ENCODE results near the gene BIVM.
A peak's percentile ranks its signal among the peaks of the same experiment; 100 is the strongest.

Gene BIVM

GRCh38 chr13:102836471-102836870, 37.6 kb downstream of the BIVM start:
- no peaks in the 10 kb centered on the region for H3K9me3 ChIP-seq (ENCODE audit: control insufficient read depth in 2 of 2, low read length in 2 of 2)
- H3K4me3 ChIP-seq (ENCODE audit: low read length in 2 of 2) = no peak overlapping the region
- no peak overlapping the region for H3K9ac ChIP-seq (ENCODE audit: low read depth in 1 of 2, low read length in 2 of 2)
- H3K27me3 ChIP-seq (ENCODE audit: control insufficient read depth in 2 of 2, insufficient read depth in 2 of 2, low read length in 2 of 2) = no peaks in the 10 kb centered on the region
- H3K36me3 ChIP-seq (ENCODE audit: control insufficient read depth in 2 of 2, insufficient read depth in 2 of 2, low read length in 2 of 2) = peaks cover 3 to 9% of the 10 kb centered on the region in 2 donors
- H3K27ac ChIP-seq (ENCODE audit: low read depth in 2 of 2, low read length in 2 of 2) = no peak overlapping the region
- H3K4me1 ChIP-seq (ENCODE audit: control insufficient read depth in 2 of 2, insufficient read depth in 2 of 2, low read length in 2 of 2) = no peaks in the 10 kb centered on the region

GRCh38 chr13:102838273-102838672, 39.4 kb downstream of the BIVM start:
- no peaks in the 10 kb centered on the region for H3K27me3 ChIP-seq (ENCODE audit: control insufficient read depth in 2 of 2, insufficient read depth in 2 of 2, low read length in 2 of 2)
- no peak overlapping the region for H3K4me3 ChIP-seq (ENCODE audit: low read length in 2 of 2)
- H3K4me1 ChIP-seq (ENCODE audit: control insufficient read depth in 2 of 2, insufficient read depth in 2 of 2, low read length in 2 of 2) = no peaks in the 10 kb centered on the region
- no peaks in the 10 kb centered on the region for H3K9me3 ChIP-seq (ENCODE audit: control insufficient read depth in 2 of 2, low read length in 2 of 2)
- H3K27ac ChIP-seq (ENCODE audit: low read depth in 2 of 2, low read length in 2 of 2) = no peak overlapping the region
- H3K36me3 ChIP-seq (ENCODE audit: control insufficient read depth in 2 of 2, insufficient read depth in 2 of 2, low read length in 2 of 2) = peaks cover 3 to 6% of the 10 kb centered on the region in 2 donors
- no peak overlapping the region for H3K9ac ChIP-seq (ENCODE audit: low read depth in 1 of 2, low read length in 2 of 2)

- Histone ChIP-seq H3K9ac (ENCODE audit: low read depth in 1 of 2, low read length in 2 of 2) (no peak overlapping the region), H3K4me1 (ENCODE audit: control insufficient read depth in 2 of 2, insufficient read depth in 2 of 2, low read length in 2 of 2) (no peaks in the 10 kb centered on the region), H3K27ac (ENCODE audit: low read depth in 2 of 2, low read length in 2 of 2) (no peak overlapping the region), H3K27me3 (ENCODE audit: control insufficient read depth in 2 of 2, insufficient read depth in 2 of 2, low read length in 2 of 2) (no peaks in the 10 kb centered on the region), H3K9me3 (ENCODE audit: control insufficient read depth in 2 of 2, low read length in 2 of 2) (no peaks in the 10 kb centered on the region), H3K4me3 (ENCODE audit: low read length in 2 of 2) (no peak overlapping the region), H3K36me3 (ENCODE audit: control insufficient read depth in 2 of 2, insufficient read depth in 2 of 2, low read length in 2 of 2) (peaks cover 3 to 6% of the 10 kb centered on the region in 2 donors)
Observed at GRCh38 chr13:102838982-102839381, 40.1 kb downstream of the BIVM start.

GRCh38 chr13:102839462-102839861, 40.5 kb downstream of the BIVM start:
- no peaks in the 10 kb centered on the region for H3K9me3 ChIP-seq (ENCODE audit: control insufficient read depth in 2 of 2, low read length in 2 of 2)
- H3K27ac ChIP-seq (ENCODE audit: low read depth in 2 of 2, low read length in 2 of 2) = no peak overlapping the region
- H3K27me3 ChIP-seq (ENCODE audit: control insufficient read depth in 2 of 2, insufficient read depth in 2 of 2, low read length in 2 of 2) = no peaks in the 10 kb centered on the region
- H3K4me3 ChIP-seq (ENCODE audit: low read length in 2 of 2) = no peak overlapping the region
- H3K36me3 ChIP-seq (ENCODE audit: control insufficient read depth in 2 of 2, insufficient read depth in 2 of 2, low read length in 2 of 2) = peaks cover 3 to 6% of the 10 kb centered on the region in 2 donors
- H3K9ac ChIP-seq (ENCODE audit: low read depth in 1 of 2, low read length in 2 of 2) = no peak overlapping the region
- no peaks in the 10 kb centered on the region for H3K4me1 ChIP-seq (ENCODE audit: control insufficient read depth in 2 of 2, insufficient read depth in 2 of 2, low read length in 2 of 2)

GRCh38 chr13:102845289-102845629, 46.3 kb downstream of the BIVM start:
- Histone ChIP-seq H3K4me1 (ENCODE audit: control insufficient read depth in 2 of 2, insufficient read depth in 2 of 2, low read length in 2 of 2) (peaks cover 17% of the 10 kb centered on the region in 2 donors), H3K27me3 (ENCODE audit: control insufficient read depth in 2 of 2, insufficient read depth in 2 of 2, low read length in 2 of 2) (no peaks in the 10 kb centered on the region), H3K36me3 (ENCODE audit: control insufficient read depth in 2 of 2, insufficient read depth in 2 of 2, low read length in 2 of 2) (peaks cover 5 to 8% of the 10 kb centered on the region in 2 donors), H3K27ac (ENCODE audit: low read depth in 2 of 2, low read length in 2 of 2) (peak overlapping the region; percentile 99), H3K4me3 (ENCODE audit: low read length in 2 of 2) (peak overlapping the region; percentile 97 to 99), H3K9me3 (ENCODE audit: control insufficient read depth in 2 of 2, low read length in 2 of 2) (no peaks in the 10 kb centered on the region), H3K9ac (ENCODE audit: low read depth in 1 of 2, low read length in 2 of 2) (peak overlapping the region; percentile 94 to 99)

- Histone ChIP-seq H3K36me3 (ENCODE audit: control insufficient read depth in 2 of 2, insufficient read depth in 2 of 2, low read length in 2 of 2) (peaks cover 8% of the 10 kb centered on the region in 2 donors), H3K4me1 (ENCODE audit: control insufficient read depth in 2 of 2, insufficient read depth in 2 of 2, low read length in 2 of 2) (peaks cover 17% of the 10 kb centered on the region in 2 donors), H3K9me3 (ENCODE audit: control insufficient read depth in 2 of 2, low read length in 2 of 2) (no peaks in the 10 kb centered on the region), H3K9ac (ENCODE audit: low read depth in 1 of 2, low read length in 2 of 2) (peak within 1 kb of the TSS; percentile 94 to 99), H3K27ac (ENCODE audit: low read depth in 2 of 2, low read length in 2 of 2) (peak within 1 kb of the TSS; percentile 99), H3K4me3 (ENCODE audit: low read length in 2 of 2) (peak within 1 kb of the TSS; percentile 97 to 99), H3K27me3 (ENCODE audit: control insufficient read depth in 2 of 2, insufficient read depth in 2 of 2, low read length in 2 of 2) (no peaks in the 10 kb centered on the region)
Observed at GRCh38 chr13:102845630-102846260, 46.8 kb downstream of the BIVM start, which contains the start of gene ERCC5. Gene ERCC5, plus strand, starts transcription at chr13:102846032. Its CDS starts 235 bp downstream, at chr13:102846267.

- Histone ChIP-seq H3K36me3 (ENCODE audit: control insufficient read depth in 2 of 2, insufficient read depth in 2 of 2, low read length in 2 of 2) (peaks cover 8% of the 10 kb centered on the region in 2 donors), H3K27ac (ENCODE audit: low read depth in 2 of 2, low read length in 2 of 2) (peak overlapping the region; percentile 99), H3K4me3 (ENCODE audit: low read length in 2 of 2) (peak overlapping the region; percentile 97 to 99), H3K27me3 (ENCODE audit: control insufficient read depth in 2 of 2, insufficient read depth in 2 of 2, low read length in 2 of 2) (no peaks in the 10 kb centered on the region), H3K9ac (ENCODE audit: low read depth in 1 of 2, low read length in 2 of 2) (peak overlapping the region; percentile 94 to 99), H3K4me1 (ENCODE audit: control insufficient read depth in 2 of 2, insufficient read depth in 2 of 2, low read length in 2 of 2) (peaks cover 17% of the 10 kb centered on the region in 2 donors), H3K9me3 (ENCODE audit: control insufficient read depth in 2 of 2, low read length in 2 of 2) (no peaks in the 10 kb centered on the region)
Observed at GRCh38 chr13:102846261-102847015, 47.5 kb downstream of the BIVM start.

GRCh38 chr13:102847272-102848234, 48.6 kb downstream of the BIVM start:
- Histone ChIP-seq H3K36me3 (ENCODE audit: control insufficient read depth in 2 of 2, insufficient read depth in 2 of 2, low read length in 2 of 2) (peaks cover 10 to 11% of the 10 kb centered on the region in 2 donors), H3K9me3 (ENCODE audit: control insufficient read depth in 2 of 2, low read length in 2 of 2) (no peaks in the 10 kb centered on the region), H3K27ac (ENCODE audit: low read depth in 2 of 2, low read length in 2 of 2) (peak overlapping the region; percentile 99), H3K4me3 (ENCODE audit: low read length in 2 of 2) (peak overlapping the region; percentile 97 to 99), H3K27me3 (ENCODE audit: control insufficient read depth in 2 of 2, insufficient read depth in 2 of 2, low read length in 2 of 2) (no peaks in the 10 kb centered on the region), H3K9ac (ENCODE audit: low read depth in 1 of 2, low read length in 2 of 2) (peak overlapping the region; percentile 94 to 99), H3K4me1 (ENCODE audit: control insufficient read depth in 2 of 2, insufficient read depth in 2 of 2, low read length in 2 of 2) (peaks cover 17% of the 10 kb centered on the region in 2 donors)

GRCh38 chr13:102848956-102849355, 50.0 kb downstream of the BIVM start:
- peaks cover 18 to 22% of the 10 kb centered on the region in 2 donors for H3K36me3 ChIP-seq (ENCODE audit: control insufficient read depth in 2 of 2, insufficient read depth in 2 of 2, low read length in 2 of 2)
- H3K27me3 ChIP-seq (ENCODE audit: control insufficient read depth in 2 of 2, insufficient read depth in 2 of 2, low read length in 2 of 2) = no peaks in the 10 kb centered on the region
- H3K4me1 ChIP-seq (ENCODE audit: control insufficient read depth in 2 of 2, insufficient read depth in 2 of 2, low read length in 2 of 2) = peaks cover 17% of the 10 kb centered on the region in 2 donors
- H3K27ac ChIP-seq (ENCODE audit: low read depth in 2 of 2, low read length in 2 of 2) = no peak overlapping the region
- H3K9me3 ChIP-seq (ENCODE audit: control insufficient read depth in 2 of 2, low read length in 2 of 2) = no peaks in the 10 kb centered on the region
- H3K4me3 ChIP-seq (ENCODE audit: low read length in 2 of 2) = no peak overlapping the region
- no peak overlapping the region for H3K9ac ChIP-seq (ENCODE audit: low read depth in 1 of 2, low read length in 2 of 2)
